GM11168 (cell line): Measurements from ENCODE around the gene NKX2-8.

Experiments used
- in situ Hi-C: fragments of 300-500 bp; cut with MboI; formaldehyde crosslinking; loops from one replicate; pipeline ENCODE4 v1.12.0; 2022; ENCODE audit warnings: low sequenced_read_pairs; ENCODE audit not compliant: unreplicated experiment

The NKX2-8 gene

DNA sequence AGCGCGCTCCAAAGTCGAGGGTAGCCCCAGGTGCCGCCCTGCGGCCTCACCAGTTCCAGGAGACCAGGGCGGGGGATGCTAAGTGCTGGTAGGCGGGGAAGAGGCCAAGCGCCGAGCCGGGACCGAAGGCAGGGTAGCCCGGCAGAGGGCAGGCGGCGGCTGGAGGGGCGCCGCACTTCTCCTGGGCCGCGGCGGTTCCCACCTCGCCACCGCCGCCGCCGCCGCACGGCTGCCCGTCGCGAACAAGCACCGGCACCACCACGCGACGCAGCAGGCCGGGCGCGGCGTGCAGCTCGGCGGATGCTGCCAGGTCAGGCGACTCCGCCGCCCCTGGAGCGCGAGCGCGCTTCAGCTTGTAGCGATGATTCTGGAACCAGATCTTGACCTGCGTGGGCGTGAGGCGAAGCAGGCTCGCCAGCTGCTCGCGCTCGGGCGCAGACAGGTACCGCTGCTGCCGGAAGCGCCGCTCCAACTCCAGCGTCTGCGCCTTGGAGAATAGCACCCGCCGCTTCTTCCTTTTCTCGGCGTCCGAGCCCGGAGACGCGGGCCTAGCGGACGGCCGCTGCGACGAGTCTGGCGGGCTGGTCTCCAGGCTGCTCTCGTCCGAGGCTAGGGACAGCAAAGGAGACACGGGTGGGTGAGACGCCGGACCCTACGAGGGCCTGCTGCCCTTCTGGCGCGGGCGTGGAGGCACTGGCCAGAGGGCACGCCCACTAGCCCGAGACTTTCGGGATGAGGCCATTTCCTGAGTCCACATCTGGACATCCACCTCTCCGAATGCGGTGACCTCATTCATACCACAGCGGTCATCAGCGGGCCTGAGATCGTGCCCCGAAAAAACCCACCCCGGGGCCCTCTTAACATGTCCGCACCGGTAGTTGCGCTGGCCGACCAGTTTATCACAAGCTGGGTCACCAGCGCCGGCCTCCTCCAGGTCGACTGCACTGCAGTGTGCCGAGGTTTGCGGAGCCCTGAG, 1.3 kb downstream of the NKX2-8 start:
- in situ Hi-C loops: no loop called here

DNA sequence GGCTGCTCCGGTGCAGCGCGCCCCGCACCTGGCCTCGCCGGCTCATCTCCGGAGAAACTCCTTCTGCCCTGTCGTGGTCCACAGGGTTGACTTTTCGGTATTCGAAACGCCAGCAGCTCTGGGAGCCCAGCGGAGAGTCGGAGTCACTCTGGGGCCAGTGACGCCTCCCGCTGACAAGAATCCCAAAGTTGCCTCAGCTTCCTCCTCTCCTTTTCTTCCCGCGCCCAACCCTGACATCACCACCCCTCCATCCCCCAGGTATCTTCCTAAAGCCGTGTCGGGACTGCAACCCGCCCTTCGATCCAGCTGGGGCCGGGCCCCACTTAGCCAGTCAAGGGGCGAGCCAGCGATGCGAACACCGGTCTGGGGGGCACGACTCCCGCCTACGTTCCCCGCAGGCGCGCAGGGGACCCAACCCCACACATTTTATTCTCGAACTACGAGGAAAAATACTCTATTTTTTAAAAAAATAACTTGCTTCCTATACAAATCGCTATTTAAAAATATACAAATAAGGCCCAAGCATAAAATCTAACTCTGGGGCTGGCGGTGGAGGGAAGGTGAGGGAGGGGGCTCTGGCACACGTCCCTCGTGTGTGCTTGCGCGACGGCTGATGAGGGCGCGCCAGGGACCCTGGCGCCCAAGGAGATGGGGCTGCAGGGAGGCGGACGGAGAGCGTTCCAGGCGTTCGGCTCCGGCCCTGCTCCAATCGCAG, 2.1 kb downstream of the NKX2-8 start:
- in situ Hi-C loops: no loop called here

DNA sequence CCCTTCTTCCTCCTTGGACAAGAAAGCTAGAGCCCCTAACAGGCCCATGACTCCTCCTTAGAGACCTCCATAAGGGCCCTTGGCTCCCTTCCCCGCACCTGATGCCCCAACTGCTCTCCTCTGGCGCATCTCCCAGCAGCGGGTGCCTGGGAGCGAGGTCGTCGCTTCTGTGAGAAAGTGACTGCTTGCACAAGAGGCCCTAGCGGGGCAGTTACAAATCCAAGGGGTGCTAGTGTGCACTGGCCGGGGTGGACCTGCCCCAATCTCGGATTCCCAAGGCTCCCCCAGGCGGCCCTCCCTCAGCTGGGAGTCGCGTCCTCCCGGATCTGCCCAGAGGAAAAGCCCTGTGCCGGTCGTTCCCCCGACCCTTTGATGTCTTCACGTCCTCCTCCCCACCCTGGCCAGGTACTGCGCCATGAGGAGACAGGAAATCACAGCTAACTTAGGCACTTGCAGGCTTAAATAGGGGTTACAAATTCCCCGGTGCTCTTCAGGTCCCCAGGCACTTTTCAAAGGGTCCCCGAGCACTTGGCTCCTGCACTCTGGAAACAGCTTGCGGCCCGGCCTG, 2.8 kb downstream of the NKX2-8 start:
- in situ Hi-C loops: no loop called here

DNA sequence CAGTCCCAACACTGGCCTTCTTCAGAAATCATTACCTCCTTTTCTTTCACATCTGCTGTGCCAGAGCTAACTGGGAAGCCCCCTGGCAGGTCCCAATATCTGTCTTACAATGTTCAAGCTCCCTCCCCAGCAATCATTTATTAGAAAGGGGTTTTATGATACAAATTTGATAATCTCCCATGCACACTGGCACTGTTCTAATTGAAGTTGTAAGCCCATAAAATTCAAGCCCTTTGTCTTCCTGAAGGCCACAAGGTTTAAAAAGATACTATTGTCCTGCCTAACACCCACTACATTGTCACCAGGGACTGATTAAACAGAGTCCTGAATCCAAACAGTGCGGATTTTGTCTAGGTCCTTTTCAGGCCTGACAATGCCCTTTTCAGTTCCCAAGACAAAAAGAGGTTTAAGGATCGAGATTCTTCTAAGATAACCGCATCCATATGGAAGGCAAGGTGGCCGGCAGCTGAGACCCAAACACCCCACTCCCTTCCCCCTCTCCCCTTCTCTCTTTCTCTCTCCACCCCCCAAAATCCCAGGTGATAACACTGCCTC, 3.3 kb downstream of the NKX2-8 start:
- in situ Hi-C loops: no loop called here

DNA sequence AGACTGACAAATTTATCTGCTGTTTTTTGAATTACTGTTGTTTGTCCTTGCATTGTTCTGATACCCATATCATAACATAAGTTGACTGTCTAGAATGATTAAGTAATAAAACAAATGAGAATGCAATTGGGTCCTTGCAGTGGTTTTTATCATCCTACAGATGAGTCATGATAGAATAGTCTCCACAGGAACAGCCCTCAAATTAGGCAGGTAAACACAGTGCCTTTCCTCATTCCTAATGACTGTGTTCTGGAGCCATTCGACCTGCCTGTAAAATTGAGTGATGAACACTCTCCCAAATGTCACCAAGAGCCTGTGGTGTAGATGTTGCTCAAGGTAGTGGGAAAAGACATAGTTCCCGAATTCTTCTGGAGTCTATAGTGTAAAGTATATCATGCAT, 12.3 kb downstream of the NKX2-8 start:
- in situ Hi-C loops: no loop called here

DNA sequence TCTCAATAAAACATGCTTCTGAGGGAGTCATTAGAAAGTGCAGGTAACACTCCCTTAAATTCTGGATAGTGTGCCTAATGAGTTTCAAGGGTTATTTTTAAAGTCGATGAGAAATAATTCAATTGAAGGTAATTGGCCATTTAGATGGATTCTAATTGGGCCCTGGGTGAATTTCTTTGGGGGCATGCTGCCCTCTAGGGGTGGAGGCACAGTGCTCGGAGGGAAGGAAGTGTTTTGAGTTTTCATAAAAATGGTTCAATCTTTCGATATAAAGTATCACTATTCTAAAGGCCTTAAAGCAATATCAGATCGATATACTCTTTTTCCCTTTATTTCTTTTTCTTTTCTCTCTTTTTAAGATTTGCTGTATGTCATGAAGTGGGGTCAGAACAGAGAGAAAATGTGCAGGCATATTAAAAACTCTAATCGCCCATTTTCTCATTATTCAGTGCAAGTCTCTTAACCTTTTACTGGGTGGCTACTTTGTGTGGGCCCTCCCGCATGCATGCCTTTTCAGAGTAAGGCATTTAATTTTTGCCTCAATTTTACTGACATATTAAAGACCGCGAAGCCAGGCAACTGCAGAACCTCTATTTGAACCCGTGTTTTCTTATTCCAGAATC, 25.5 kb downstream of the NKX2-8 start:
- in situ Hi-C loops: loop anchor here (10.0 kb wide), 1 partner anchor 388 kb away; no protein-coding TSS in a partner anchor

- in situ Hi-C loops: loop anchor here (10.0 kb wide), 1 partner anchor 389 kb away; no protein-coding TSS in a partner anchor
These were observed 26.2 kb downstream of the NKX2-8 start for GRCh38 chr14:36555998-36556743.

- in situ Hi-C loops: loop anchor here (10.0 kb wide), 1 partner anchor 391 kb away; no protein-coding TSS in a partner anchor
These were observed 28.7 kb downstream of the NKX2-8 start for GRCh38 chr14:36553656-36554260.

DNA sequence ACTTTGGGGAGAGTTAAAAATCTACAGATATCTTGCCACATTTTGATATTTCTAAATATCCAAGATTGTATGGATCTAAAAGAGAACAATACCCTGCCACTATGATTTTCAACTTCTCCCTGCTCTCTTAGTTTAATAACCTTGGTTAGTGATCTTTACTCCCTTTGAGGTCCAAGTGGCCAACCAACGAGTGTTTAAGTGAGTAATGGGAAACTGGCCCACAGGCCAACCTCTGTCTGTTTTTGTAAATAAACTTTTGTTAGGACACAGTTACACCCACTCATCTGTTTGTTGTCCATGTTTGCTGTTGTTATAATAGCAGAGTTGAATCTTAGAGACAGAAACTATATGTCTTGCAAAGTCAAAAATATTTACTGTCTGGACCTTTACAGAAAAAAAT, 31.5 kb downstream of the NKX2-8 start:
- in situ Hi-C loops: loop anchor here (10.0 kb wide), 1 partner anchor 394 kb away; no protein-coding TSS in a partner anchor

- in situ Hi-C loops: loop anchor here (25.0 kb wide), 1 partner anchor 1043 kb away; the partner anchor contains the start of genes FOXA1 and TTC6
These were observed 38.1 kb downstream of the NKX2-8 start for GRCh38 chr14:36544280-36544679.

- in situ Hi-C loops: loop anchor here (25.0 kb wide), 1 partner anchor 1049 kb away; the partner anchor contains the start of genes FOXA1 and TTC6
These were observed 44.4 kb downstream of the NKX2-8 start for GRCh38 chr14:36538051-36538450.
